PFSK-1 (cell line): ENCODE results near the gene S100A16.

ENCODE experiments used
- FOXP2 ChIP-seq: optimal IDR thresholded peaks from 2 replicates; pipeline ENCODE3; 2011; ENCODE audit warnings: borderline replicate concordance, control low read depth, inconsistent platforms; ENCODE audit not compliant: insufficient read depth; ENCODE audit errors: extremely low read length, extremely low read depth
- POLR2AphosphoS5 ChIP-seq: IDR thresholded peaks from 2 replicates; pipeline ENCODE4 v1.6.1; 2012; ENCODE audit warnings: low read depth, mild to moderate bottlenecking, control low read depth, low read length, moderate library complexity
- SIN3A ChIP-seq: IDR thresholded peaks from 2 replicates; pipeline ENCODE4 v1.6.1; 2012; ENCODE audit warnings: mild to moderate bottlenecking, low read length, moderate library complexity, borderline replicate concordance; ENCODE audit not compliant: insufficient read depth
- TAF1 ChIP-seq: IDR thresholded peaks from 2 replicates; pipeline ENCODE4 v1.6.1; 2012; ENCODE audit warnings: low read length, control low read depth, borderline replicate concordance; ENCODE audit not compliant: insufficient read depth
- TF ChIP-seq, protein P1 (sequence below), 2 experiments: IDR thresholded peaks; 2 replicates each; pipeline versions ENCODE4 v1.6.1 to v1.8.0; 2011 to 2012; ENCODE audit warnings: low read depth in 2 of 2, low read length in 2 of 2, control low read depth in 1 of 2, inconsistent platforms in 1 of 2, mild to moderate bottlenecking in 1 of 2, moderate library complexity in 1 of 2; ENCODE audit not compliant: insufficient read depth in 1 of 2

Gene S100A16

DNA sequence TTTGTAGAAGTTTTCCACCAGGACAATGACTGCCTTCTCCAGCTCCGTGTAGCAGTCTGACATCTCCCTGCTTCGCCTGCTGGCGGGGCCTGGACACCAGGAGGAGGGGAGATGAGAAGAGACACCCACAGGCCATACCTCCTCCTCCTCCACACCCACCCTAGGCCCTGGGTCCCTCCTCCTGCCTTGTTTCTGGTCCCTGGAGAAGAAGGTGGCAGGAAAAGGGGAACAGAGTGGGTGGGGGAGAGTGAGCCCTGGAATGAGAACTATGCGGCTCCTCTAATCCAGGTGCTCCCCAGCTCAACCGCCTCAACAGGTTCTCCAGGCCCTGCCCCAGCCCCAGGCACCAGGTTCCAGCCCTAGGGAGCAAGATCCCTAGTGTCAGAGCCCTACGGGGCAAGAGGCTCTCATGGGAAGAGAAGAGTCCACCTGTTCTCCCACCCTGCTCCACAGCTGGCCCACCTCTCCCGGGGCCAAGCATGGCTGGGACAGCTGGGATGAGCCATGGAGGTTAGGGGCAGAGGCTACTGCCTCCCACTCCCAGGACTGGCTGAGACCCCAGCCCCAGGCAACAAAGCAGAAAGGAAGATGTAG lies 4.8 kb downstream of the S100A16 start:
- TF ChIP-seq SIN3A (no peak), FOXP2 (no peak), TAF1 (no peak)

DNA sequence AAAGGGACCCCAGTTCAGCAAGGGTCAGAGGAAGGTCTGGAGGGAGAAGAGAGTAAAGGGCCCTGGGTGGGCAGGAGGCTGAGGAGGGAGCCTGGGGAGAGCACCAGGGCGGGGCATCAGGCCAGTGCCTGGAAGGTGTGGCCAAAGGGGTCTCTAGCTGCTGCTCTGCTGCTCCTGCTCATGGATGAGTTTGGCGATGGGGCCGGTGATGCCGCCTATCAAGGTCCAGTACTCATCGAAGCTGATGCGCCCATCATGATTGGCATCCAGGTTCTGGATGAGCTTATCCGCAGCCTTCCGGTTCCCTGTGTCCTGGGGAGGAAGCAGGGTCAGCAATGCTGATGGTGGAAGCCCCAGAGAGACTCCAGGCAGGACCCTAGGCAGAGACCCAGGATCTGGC lies 5.6 kb downstream of the S100A16 start:
- TF ChIP-seq FOXP2 = no peak
- no peak for TF ChIP-seq TAF1
- TF ChIP-seq SIN3A = no peak
- TF ChIP-seq POLR2AphosphoS5 = no peak
- TF ChIP-seq, protein P1, sequence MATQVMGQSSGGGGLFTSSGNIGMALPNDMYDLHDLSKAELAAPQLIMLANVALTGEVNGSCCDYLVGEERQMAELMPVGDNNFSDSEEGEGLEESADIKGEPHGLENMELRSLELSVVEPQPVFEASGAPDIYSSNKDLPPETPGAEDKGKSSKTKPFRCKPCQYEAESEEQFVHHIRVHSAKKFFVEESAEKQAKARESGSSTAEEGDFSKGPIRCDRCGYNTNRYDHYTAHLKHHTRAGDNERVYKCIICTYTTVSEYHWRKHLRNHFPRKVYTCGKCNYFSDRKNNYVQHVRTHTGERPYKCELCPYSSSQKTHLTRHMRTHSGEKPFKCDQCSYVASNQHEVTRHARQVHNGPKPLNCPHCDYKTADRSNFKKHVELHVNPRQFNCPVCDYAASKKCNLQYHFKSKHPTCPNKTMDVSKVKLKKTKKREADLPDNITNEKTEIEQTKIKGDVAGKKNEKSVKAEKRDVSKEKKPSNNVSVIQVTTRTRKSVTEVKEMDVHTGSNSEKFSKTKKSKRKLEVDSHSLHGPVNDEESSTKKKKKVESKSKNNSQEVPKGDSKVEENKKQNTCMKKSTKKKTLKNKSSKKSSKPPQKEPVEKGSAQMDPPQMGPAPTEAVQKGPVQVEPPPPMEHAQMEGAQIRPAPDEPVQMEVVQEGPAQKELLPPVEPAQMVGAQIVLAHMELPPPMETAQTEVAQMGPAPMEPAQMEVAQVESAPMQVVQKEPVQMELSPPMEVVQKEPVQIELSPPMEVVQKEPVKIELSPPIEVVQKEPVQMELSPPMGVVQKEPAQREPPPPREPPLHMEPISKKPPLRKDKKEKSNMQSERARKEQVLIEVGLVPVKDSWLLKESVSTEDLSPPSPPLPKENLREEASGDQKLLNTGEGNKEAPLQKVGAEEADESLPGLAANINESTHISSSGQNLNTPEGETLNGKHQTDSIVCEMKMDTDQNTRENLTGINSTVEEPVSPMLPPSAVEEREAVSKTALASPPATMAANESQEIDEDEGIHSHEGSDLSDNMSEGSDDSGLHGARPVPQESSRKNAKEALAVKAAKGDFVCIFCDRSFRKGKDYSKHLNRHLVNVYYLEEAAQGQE (IDR thresholded peaks at IDR 0.05; ENCODE audit: insufficient read depth in 1 of 2, low read depth in 2 of 2, low read length in 2 of 2) = no peak

DNA sequence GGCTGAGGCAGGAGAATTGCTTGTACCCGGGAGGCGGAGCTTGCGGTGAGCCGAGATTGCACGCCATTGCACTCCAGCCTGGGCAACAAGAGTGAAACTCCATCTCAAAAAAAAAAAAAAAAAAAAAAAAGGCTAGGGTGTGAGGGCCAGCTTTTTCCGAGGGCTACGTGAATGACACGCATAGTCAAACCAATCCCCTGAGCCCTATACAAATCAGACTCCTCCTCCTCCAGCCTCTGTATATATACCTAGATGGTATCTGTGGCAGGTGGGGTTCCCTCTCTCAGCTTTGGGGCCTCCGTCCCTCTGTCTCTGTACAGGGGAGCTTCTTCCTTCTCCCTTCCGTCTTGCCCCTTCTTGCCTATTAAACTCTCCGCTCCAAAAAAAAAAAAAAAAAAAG lies 6.7 kb downstream of the S100A16 start:
- TF ChIP-seq, protein P1 (IDR thresholded peaks at IDR 0.05; ENCODE audit: insufficient read depth in 1 of 2, low read depth in 2 of 2, low read length in 2 of 2) = no peak

DNA sequence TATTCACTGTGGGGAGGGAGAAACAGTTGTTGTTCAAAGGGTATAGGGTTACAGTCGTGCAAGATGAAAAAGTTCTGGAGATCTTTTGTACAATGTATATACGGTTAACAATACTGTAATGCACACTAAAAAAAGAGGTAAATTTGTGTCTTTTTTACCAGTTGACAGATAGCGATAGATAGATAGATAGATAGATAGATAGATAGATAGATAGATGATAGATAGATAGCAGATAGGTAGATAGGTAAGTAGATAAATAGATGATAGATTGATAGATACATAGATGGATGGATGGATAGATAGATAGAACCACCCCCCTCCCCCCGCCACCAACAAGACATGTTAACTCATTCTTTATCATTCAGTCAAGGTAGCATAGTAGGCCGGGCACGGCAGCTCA lies 10.2 kb downstream of the S100A16 start:
- TF ChIP-seq, protein P1 (IDR thresholded peaks at IDR 0.05; ENCODE audit: insufficient read depth in 1 of 2, low read depth in 2 of 2, low read length in 2 of 2) = no peak
- TF ChIP-seq TAF1 (no peak), FOXP2 (no peak), POLR2AphosphoS5 (no peak), SIN3A (no peak)

DNA sequence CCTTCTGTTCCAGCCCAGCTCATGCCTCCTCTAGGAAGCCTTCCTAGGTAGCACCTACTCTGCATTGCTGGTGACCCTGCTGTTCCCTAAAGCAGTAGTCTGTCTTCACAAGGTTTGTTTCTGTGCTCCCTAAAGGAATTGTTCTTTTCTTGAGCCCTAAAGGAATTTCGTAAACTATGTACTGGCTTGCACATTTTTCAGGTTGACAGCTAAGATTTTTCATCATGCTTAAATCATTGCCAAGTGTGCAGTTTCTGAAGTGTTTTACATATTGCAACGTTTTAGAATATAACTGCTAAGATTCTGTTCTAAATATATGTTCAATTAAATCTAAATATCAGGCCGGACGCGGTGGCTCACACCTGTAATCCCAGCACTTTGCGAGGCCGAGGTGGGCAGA lies 13.1 kb downstream of the S100A16 start:
- TF ChIP-seq SIN3A = no peak
- TF ChIP-seq, protein P1 (IDR thresholded peaks at IDR 0.05; ENCODE audit: insufficient read depth in 1 of 2, low read depth in 2 of 2, low read length in 2 of 2) = no peak
- TF ChIP-seq TAF1 = no peak
- TF ChIP-seq FOXP2 = no peak
- no peak for TF ChIP-seq POLR2AphosphoS5
